ENCODE data around the gene ATF7.
"Not testable (repeated sequence)": the region's sequence is repeated elsewhere in the genome, so short reads cannot be mapped to it uniquely, and the experiment has no call there.

The ATF7 gene

DNA sequence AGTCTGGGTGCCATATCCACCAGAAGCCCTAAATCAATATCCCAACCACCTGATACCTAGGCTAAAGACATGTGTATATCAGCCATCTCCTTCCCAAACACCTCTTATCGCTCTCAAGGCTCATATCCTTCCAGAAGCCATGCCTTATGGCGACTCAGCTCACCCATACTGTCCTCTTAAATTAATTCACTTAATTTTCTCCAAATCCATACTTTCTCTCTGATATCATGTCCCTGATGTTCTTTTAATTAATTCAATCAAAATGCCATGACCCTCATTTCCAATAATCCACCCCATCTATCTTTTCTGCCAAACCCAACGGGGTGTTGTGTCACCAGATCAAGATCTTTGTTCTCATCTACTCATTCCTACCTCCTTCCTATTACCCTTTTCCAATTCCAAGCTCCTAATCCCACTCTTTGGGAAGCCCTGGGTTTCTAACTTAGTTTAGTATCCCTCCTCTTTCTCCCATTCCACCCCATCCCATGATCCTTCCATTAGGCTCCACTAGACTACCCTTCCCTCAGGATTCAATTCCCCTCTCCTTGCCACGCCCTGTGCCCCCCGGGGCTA, 723 bp downstream of the ATF7 start:
- no peak for DNase-seq

DNA sequence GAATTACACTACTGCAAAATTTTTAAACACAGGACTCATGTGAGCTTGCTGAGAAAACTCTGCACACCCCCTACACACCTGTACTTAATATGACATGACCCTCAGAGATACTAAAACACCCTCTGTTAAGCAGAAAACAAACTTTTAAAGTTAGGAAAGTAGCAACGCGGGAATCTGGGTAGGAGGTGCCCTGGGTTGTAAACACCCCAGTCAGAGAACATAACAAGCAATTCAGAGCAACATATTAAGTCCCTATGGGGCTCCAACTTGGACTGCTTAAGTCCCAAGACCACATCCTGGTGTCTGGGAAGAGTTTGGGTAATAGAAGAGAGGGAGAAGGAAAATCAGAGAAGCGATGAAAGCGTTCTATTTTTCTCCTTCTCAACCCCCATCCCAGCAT, 1.2 kb downstream of the ATF7 start:
- no peak for DNase-seq

DNA sequence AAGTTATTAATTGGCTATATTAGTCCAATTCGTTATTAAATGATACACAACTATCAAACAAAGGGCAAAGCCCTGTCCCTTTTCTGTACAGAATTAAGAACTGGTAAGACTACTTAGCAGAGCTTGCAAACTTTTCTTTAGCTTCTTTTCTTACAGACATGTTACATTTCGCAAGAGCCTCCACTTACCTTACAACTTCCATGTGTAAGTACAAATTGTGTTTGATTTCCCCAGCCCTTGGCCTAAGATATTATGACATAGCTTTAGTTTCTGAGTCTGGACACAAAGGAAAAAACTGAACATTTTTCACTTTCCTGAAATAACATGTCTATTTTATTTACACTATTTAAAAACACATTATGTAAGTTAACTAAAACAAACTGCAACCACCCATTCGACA, 1.7 kb downstream of the ATF7 start:
- no peak for DNase-seq

DNA sequence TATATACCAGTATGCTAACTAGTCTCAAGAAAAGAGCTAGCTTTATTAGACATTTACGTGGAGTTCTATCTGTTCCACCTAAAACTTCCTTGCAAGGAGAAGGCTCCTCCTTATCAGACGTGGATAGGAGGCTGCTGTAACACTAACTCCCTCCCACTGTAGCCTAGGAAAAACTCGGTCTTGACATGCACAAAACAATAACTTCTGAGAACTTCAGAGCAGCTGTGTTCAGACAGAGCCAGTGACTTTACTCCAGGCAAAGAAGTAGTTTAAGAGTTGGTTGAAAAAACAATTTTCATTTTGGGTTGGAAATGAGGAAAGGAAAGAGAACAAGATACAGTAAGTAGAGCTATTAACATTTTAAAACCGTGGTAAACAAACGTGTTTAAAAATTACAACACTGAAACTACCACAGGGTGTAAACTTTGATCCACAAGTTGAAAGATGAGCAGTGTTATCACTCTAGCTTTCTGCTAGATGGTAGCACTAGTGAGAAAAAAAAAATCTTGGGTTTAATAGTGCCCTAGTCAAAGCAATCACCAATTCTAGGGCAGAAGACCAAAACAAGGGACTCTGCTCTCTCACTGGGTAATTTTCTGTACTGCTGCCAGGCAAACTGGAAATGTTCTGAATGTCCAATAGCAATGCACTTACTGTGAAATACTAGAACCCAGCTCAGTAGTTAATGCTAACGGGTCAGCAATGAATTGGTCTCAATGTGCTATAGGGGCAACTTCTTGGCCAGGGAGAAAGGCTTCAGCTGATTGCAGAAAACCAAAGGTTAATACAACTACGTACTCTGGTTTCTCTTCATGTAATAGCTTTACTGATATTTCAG, 2.4 kb downstream of the ATF7 start:
- DNase-seq = no peak

DNA sequence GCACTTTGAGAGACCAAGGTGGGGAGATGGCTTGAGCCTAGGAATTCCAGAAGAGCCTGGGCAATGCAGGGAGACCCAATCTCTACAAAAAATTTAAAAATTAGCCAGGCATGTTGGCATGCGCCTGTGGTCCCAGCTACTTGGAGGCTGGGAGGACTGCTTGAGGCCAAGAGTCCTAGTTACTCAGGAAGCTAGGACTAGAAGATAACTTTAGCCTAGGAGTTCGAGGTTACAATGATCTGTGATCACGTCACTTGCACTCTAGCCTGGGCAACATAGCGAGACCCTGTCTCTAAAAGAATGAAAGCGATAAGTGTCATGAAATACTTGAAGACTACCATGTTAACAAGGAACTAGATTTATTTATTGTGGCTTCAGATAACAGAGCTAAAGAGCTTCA, 3.5 kb downstream of the ATF7 start:
- no peak for DNase-seq

DNA sequence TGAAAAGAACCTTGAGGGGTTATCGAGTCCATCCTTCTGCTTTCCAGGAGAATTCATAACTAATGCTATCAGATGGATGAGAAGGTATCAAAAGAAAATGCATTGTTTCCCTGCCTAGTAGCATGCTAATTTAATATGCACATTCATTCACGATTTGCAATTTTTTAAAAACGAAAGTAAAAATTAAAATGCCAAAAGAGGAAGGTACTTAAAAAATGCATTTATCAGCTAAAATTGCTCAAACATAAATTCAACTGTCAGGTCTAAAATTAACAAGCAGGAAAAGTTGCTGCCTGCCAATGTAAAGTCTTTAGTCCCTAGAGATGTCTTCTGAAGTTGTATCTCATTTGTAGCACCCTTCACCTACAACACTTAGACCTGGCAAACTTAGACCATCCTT, 7.9 kb downstream of the ATF7 start:
- DNase-seq = no peak

DNA sequence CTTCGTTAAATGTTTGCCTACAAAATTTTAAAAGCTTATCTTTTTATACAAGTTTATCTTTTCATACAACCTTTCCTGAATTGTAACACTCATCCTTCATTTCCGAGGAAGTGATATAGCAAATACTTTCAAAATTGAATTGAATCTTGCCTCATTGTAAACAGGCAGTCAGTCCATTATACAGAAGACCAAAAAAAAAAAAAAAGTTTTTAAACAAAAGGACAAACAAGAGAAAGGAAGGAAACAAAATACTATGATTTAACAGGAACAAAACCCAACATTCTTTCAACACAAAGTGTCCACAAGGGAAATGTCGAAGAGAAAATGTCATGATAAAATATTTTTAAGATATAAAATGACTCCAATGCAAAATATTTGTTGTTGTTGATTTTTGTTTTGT, 8.5 kb downstream of the ATF7 start:
- DNase-seq = no peak

DNA sequence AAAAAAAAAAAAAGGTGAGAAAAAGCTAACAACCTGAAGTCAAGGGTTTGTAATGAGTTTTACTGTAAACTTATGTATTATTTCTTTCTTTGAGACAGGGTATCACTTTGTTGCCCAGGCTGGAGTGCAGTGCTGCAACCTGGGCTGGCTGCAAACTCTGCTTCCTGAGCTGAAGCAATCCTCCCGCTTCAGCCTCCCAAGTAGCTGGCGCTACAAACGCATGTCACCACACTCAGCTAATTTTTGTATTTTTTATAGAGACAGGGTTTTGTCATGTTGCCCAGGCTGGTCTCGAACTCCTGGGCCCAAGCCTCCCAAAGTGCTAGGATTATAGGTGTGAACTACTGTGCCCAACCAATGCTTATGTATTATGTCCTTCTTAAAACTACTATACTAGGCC, 9.2 kb downstream of the ATF7 start:
- no peak for DNase-seq

DNA sequence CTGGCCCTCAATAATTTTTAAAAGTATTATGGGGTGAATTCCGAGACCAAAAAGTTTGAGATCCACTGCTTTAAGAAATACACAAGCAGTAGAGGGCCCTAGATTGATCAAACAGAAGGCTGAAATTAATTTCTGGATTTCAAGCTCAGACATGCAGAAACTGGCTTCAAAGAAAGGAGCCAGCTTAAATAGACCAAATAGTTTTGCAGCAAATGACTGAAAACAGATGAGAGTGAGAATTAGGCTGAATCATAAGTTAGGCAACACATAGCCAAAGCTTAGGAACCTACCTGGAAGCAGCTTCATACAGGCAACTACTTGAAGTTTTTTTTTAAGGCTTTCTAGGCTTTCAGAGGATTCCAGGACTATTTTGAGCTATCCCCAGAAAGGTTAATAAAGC, 12.4 kb downstream of the ATF7 start:
- DNase-seq = no peak

DNA sequence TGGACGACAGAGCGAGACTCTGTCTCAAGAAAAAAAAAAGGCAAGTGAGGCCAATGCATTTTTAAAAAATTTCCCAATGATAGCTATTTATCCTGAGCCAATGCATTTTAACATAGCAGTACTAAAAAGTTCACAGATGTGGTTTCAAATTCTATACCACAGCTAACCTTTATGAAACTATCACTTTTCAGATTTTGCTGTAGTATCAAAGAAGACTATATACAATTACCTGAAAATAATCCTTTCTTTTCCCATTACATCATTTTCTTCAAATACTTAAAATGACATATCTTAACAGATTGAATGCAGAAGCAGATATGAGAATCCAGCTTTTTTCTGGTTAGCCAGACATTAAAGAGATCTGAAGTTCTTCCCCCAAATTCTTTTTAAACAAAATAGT, 13.2 kb downstream of the ATF7 start:
- DNase-seq = no peak

DNA sequence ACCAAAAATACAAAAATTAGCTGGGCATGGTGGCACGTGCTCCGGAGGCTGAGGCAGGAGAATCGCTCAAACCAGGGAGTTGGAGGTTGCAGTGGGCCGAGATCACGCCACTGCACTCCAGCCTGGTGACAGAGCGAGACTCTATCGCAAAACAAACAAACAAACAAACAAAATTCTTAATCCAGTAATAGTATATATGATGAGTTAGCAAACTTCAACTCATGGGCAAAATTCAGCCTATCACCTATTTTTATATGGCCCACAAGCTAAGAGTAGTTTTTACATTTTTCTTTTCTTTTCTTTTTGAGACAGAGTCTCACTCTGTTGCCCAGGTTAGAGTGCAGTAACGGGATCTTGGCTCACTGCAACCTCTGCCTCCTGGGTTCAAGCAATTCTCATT, 14.9 kb downstream of the ATF7 start:
- DNase-seq = no peak

DNA sequence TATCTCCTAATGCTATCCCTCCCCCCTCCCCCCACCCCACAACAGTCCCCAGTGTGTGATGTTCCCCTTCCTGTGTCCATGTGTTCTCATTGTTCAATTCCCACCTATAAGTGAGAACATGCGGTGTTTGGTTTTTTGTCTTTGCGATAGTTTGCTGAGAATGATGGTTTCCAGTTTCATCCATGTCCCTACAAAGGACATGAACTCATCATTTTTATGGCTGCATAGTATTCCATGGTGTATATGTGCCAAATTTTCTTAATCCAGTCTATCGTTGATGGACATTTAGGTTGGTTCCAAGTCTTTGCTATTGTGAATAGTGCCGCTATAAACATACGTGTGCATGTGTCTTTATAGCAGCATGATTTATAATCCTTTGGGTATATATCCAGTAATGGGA, 19.5 kb downstream of the ATF7 start:
- DNase-seq = not testable (repeated sequence)

DNA sequence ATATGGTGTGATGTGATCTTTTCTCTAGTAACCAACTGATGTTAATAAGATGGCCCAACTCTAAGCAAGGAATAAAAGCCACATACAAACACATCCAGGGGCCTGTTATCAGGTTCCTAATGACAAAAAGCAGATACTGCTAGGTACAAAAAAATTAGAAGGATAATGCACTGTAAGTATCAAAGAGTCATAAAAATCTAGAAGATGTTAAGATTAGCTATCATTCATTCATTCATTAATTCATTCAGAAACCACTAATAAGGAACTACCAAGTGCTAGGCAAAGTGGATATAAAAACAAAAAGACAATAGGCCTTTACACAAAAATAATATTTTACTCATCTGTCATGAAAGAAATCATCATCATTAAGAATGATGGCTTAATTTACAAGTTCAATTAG, 21.6 kb downstream of the ATF7 start:
- DNase-seq = no peak

DNA sequence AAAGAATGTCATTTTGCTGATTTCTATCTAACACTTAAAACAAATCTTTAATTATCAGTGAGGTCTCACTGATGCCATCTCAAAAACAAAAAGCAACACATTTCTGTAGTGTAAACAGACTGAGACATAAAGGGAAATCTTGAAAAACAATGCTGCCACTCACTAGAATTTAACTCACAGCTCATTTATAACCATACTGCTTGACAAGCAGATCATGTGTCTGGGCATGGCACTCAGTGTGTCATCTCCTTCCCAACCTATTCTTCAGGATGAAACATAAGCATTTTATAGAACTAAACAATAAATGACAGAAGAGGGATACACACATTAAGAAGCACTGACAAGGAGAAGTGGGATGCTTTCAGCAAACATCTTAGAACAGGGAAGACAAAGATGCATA, 22.4 kb downstream of the ATF7 start:
- DNase-seq = no peak

DNA sequence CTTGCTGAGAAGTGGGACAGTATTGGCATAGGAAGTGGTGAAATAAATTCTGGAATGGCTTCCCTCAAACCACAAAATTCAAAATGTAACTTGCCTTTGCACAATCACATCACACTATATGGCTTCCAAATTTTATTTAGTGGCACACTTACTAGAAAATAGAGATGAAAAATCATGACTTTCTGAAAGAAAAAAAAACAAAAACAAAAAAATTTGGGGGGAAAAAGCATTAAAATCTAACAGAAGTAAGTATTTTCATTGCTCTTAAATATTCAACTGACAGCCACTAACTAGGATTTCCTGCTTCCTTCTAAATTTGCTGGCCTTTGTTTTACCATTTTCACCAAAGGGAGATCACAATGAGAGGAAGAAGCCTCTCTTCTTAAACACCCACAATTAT, 23.0 kb downstream of the ATF7 start:
- no peak for DNase-seq

DNA sequence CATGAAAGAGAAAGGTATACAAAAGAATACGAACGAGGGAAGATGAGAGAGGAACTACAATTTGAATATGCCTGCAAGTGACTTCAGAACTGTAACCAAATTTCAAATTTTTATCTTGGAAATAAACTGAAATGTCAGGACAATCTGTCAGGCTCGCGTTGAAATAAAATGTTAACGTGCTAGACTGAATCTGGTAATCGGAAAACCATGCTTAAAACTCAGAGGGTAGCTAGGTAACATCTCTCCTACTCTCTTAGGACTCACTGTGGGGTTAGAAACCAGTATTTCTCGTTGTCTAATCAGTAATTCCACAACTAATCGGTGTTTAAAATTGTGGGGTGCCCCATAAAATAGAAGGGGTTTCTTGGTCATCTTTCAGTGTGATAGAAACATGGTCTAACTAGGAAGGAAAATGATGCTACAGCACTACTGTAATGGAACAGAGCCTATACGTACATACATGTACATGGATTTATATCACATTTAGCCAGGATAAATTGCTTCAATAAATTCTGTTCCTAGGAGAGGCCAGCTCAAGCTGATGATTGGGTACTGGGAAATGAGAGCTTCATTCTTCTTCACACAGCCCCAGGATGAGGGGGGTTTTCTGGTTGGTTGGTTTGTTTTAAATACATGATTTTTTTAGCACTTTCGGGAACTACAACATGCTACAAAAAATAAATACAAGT, 23.9 kb downstream of the ATF7 start:
- DNase-seq = no peak

DNA sequence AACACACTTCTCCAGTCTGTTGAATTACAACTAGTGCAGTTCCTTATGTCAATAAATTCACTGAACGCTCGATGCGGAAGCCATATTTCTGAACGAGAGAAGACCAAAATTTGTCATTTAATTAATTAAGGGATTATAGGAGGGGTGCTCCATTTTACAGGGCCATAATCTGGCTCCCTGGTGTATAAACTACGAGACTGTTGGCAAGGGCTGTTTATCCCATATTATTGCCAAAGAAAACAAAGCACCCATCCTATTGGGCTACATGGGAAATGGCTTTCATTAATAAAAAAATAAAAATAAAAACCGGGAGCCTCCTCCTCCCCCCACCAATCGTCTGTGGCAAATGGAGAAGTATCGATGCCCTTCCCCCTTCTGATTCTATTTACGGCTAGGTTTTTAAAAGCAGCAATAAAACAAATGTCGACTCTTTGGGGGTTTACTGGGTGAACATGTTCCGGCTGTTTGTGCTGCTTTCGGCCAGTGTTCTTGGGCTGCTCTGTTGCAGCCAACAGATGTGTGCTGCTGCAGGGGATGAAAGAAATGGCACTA, 24.8 kb downstream of the ATF7 start:
- DNase-seq = no peak

DNA sequence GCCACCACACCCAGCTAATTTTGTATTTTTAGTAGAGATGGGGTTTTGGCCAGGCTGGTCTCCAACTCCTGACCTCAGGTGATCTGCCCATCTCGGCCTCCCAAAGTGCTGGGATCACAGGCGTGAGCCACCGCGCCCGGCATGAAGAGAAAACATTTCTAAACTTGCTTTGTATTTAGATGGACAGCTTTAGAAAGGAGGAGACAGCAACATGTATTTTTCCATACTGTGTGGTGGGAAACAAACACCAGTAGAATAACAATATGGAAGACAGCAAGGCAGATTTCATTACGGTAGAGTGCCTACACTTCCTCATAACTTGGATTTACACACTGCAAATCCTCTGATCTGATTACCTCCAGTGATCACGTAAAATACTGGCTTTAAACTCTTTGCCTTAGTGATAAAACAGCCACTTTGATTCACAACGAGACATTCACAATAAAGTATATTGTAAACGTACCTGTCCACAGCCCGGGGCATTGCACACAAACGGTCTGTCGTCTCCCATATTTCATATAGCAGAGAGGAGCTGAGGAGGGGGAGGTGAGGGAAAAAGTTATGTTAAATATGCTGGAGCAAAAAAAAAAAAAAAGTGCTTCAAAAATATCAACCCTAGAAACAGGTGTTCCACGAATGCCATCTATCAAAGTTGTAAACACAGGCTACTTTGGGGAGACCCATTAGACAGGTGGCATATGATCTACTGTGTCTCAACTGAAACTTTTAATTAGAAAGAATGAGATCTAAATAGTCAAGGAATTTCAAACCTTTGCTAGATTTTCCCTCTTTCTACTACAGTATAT, 25.5 kb downstream of the ATF7 start:
- DNase-seq = no peak

DNA sequence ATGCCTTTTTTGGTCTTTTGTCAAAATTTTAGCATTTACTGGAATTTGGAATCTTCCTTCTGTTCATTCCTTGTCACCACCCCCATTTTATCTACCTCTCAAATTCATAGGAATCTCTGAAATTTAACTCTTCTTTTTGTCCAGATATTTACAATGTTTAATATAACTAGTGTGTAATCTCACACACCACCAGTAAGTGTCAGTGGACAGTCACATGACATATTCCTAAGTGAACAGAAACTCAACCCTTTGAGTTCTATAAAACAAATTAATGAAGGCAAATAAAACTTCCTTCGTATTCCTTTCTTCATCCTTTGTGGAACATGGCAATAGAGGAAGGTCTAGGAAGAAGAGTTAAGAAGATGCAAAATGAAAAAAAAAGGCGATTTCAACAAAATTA, 26.6 kb downstream of the ATF7 start:
- DNase-seq = no peak

DNA sequence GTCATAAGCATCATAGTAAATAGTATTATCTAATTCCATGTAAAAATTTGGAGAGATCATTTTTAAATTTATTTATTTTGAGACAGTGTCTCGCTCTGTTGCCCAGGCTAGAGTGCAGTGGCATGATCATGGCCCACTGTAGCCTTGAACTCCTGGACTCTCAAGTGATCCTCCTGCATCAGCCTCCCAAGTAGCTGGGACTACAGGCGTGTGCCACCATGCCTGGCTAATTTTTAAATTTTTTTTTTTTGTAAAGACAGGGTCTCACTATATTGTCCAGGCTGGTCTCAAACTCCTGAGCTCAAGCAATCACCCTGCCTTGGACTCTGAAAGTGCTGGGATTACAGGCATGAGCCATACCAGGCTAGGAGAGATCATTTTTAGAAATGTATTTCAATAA, 27.2 kb downstream of the ATF7 start:
- DNase-seq = not testable (repeated sequence)

DNA sequence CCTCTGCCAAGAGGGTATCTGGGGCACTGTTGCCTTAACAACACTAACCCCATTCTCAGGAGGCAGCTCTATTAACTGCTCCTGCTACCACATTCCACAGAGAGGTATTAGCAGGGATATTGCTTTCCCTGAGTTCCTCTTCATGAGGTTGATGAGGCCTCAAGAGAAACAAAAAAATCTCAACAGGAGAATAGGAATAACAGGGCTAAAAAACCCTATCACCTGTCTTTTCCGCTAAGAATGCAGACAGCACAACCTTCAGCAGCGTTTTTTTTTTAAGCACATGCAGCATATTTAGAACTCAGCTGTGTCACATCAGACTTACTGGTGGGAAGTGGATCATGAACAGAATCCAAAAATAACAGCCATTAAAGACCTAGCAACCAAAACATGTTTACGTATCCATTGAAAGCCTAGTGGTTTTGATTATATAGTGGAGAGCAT, 29.2 kb downstream of the ATF7 start:
- no peak for DNase-seq

DNA sequence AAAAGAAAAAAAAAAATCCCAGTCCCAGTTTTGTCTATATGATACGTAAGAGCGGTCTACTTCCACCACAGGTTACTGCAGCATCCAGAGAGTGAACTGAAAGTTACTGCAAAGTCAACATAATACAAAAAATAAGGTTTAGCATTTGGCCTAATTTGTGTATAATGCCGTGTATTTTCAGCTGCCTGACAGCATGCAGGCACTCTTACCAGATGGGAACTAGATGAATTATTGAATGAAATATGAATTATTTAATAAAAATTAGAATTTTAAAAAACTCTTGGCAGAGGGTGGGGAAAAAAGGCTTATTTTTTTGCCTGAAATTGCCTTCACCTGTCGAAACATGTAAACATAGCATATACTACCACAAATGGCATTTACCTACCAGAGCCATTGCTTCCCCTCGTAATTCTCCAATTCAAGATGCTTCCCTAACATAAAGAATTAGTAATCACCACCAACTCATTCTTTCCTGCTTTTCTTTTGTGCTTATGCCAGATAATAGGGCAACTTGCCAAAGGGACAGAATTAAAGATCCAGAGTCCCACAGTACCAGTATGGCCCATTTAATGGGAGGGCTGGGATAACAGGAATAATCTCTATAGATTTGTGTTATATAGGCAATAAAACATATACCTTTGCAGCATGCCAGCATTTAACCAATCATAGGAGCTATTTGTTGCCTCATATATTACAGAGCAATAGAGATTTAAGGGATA, 31.1 kb downstream of the ATF7 start:
- no peak for DNase-seq
